Liver (tissue), 3 donors: Measurements from ENCODE around the gene CCDC138.

Experiments used
- JUND ChIP-seq, 2 donors: IDR thresholded peaks; 2 replicates each; pipeline ENCODE4 v1.6.1; 2016; ENCODE audit warnings: antibody characterized with exemption in 2 of 2
- RAD21 ChIP-seq, 2 donors: IDR thresholded peaks; 2 replicates each; pipeline ENCODE4 v1.6.1; 2016; ENCODE audit warnings: antibody characterized with exemption in 2 of 2, mild to moderate bottlenecking in 2 of 2
- SP1 ChIP-seq: IDR thresholded peaks from 2 replicates; pipeline ENCODE4 v1.6.1; 2018; ENCODE audit warnings: antibody characterized with exemption, mild to moderate bottlenecking
- TF ChIP-seq, protein P1 (sequence below): fragments of 150-350 bp; IDR thresholded peaks from 2 replicates; pipeline ENCODE4 v1.5.1; 2017; ENCODE audit warnings: improper control_type of control experiment, low read depth, low read length; ENCODE audit not compliant: missing input control
- TF ChIP-seq, protein P2 (sequence below): IDR thresholded peaks from 2 replicates; pipeline ENCODE4 v1.6.1; 2016; ENCODE audit warnings: antibody characterized with exemption, mild to moderate bottlenecking
- TF ChIP-seq, protein P3 (sequence below): IDR thresholded peaks from 2 replicates; pipeline ENCODE4 v1.6.1; 2016; ENCODE audit warnings: antibody characterized with exemption
- donor health status: healthy.
- donor health status: healthy.

DNA sequence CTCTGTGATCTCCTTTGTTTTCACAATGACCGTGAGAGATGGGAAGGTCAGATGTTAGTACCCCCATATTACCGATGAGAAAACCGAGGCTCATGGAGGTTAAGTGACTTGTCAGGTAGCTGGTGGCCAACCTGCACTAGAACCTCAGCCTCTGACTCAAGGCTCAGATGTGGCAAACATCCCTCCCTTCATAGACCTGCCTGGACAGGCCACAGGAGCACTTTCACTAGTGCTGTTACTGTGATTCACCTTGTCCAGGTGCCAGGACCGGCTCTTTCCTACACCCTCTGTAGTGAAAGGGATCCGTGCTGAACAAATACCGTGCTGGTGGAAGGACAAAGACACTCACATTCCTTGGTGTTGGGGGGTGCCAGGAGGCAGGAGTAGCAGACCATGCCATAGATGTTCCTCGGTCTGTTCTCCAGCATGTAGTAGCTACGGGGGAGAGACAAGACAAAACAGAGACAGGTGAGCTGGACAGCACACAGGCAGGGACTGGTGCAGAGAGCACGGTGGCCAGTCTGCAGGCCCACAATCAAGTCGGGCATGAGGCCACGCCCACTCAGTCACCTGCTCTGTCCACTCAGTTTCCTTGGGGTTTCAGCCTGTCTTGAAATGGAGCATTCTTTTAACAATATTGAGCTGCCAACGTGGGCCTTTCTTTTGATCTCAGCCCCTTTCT, 136.6 kb downstream of the CCDC138 start:
- TF ChIP-seq, protein P1, sequence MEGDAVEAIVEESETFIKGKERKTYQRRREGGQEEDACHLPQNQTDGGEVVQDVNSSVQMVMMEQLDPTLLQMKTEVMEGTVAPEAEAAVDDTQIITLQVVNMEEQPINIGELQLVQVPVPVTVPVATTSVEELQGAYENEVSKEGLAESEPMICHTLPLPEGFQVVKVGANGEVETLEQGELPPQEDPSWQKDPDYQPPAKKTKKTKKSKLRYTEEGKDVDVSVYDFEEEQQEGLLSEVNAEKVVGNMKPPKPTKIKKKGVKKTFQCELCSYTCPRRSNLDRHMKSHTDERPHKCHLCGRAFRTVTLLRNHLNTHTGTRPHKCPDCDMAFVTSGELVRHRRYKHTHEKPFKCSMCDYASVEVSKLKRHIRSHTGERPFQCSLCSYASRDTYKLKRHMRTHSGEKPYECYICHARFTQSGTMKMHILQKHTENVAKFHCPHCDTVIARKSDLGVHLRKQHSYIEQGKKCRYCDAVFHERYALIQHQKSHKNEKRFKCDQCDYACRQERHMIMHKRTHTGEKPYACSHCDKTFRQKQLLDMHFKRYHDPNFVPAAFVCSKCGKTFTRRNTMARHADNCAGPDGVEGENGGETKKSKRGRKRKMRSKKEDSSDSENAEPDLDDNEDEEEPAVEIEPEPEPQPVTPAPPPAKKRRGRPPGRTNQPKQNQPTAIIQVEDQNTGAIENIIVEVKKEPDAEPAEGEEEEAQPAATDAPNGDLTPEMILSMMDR, result no peak
- TF ChIP-seq RAD21 (IDR thresholded peaks at IDR 0.05), result no peak
- TF ChIP-seq JUND (IDR thresholded peaks at IDR 0.05), result no peak
- TF ChIP-seq SP1, result no peak
- TF ChIP-seq, protein P2, sequence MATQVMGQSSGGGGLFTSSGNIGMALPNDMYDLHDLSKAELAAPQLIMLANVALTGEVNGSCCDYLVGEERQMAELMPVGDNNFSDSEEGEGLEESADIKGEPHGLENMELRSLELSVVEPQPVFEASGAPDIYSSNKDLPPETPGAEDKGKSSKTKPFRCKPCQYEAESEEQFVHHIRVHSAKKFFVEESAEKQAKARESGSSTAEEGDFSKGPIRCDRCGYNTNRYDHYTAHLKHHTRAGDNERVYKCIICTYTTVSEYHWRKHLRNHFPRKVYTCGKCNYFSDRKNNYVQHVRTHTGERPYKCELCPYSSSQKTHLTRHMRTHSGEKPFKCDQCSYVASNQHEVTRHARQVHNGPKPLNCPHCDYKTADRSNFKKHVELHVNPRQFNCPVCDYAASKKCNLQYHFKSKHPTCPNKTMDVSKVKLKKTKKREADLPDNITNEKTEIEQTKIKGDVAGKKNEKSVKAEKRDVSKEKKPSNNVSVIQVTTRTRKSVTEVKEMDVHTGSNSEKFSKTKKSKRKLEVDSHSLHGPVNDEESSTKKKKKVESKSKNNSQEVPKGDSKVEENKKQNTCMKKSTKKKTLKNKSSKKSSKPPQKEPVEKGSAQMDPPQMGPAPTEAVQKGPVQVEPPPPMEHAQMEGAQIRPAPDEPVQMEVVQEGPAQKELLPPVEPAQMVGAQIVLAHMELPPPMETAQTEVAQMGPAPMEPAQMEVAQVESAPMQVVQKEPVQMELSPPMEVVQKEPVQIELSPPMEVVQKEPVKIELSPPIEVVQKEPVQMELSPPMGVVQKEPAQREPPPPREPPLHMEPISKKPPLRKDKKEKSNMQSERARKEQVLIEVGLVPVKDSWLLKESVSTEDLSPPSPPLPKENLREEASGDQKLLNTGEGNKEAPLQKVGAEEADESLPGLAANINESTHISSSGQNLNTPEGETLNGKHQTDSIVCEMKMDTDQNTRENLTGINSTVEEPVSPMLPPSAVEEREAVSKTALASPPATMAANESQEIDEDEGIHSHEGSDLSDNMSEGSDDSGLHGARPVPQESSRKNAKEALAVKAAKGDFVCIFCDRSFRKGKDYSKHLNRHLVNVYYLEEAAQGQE, result no peak
- TF ChIP-seq, protein P3, sequence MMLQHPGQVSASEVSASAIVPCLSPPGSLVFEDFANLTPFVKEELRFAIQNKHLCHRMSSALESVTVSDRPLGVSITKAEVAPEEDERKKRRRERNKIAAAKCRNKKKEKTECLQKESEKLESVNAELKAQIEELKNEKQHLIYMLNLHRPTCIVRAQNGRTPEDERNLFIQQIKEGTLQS, result no peak
